Epithelial cell of prostate (primary cell): Measurements from ENCODE around the gene RAB6B.

Experiments used
- DNase-seq: peaks from one replicate; pipeline ENCODE4 v3.0.0-alpha.2; 2011; ENCODE audit warnings: low read depth, low spot score
- H3K27ac ChIP-seq: fragments of 450-650 bp; 2 replicates; pipeline ENCODE4 v1.5.1; 2017; ENCODE audit warnings: mild to moderate bottlenecking

RAB6B gene

GRCh38 chr3:133932009-133932408 is 36.3 kb upstream of the RAB6B start:
- no peak for DNase-seq
- no peak overlapping the region for H3K27ac ChIP-seq

DNA sequence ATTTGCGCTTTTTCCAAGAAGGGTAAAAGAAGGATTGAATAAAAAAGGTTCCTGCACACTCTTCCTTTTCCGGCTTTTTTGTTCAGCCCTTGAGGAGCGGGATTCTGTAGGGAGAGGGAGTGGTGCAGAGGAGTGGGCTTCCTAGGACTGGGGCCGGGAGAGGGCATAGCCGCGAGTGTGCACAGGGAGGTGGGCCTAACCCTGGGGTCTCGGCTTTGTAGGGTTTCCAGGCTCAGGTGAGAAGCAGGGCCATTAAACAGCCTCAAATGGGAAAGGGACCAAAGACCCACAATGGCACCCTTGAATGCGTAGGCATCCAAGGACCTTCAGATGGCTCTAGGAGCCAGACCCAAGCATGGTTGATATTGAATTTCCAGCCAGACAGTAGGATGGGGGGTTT is 35.4 kb upstream of the RAB6B start:
- DNase-seq, result no peak

GRCh38 chr3:133930341-133930933 is 34.8 kb upstream of the RAB6B start:
- DNase-seq, result peak; percentile 10

More for the DNA sequence above, 35.4 kb upstream of the RAB6B start:
- no peak overlapping the region for H3K27ac ChIP-seq

DNA sequence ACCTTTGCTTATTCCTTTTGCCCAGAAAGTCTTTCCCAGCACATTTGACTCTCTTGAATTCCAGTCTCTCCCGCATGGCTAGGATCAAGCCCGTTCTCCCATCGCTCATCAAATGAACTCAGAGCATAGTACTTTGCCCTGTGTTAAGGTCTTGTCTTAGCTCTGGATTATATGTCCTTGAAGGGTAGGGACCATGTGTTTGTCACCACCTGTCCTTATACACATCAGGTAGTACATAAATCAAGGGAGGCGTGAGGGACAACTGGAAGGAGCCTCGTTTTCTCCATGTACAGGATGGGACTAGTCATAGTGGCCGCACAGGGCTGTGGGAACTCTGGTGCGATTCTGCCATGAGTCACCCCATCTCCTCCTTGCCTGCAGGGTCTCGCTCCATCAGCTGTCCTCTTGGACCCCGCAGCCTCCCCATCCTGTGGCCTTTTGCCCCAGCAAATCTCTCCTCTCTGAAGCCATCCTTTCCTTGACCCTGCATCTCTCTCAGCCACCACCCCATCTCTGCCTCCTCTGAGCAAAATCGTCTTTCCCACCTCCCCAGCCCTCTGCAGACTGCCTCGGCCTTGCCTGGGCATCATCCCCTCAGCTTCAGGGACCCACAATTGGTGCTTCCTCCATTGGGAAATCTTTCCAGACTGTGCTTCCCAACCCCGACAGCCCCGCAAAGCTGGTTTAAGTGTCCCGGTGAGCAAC is 33.4 kb upstream of the RAB6B start:
- H3K27ac ChIP-seq, result no peak overlapping the region
- no peak for DNase-seq

More at GRCh38 chr3:133930341-133930933, 34.8 kb upstream of the RAB6B start:
- no peak overlapping the region for H3K27ac ChIP-seq

- DNase-seq, result no peak
- H3K27ac ChIP-seq, result no peak overlapping the region
Observed at GRCh38 chr3:133928136-133928893, 32.6 kb upstream of the RAB6B start.

DNA sequence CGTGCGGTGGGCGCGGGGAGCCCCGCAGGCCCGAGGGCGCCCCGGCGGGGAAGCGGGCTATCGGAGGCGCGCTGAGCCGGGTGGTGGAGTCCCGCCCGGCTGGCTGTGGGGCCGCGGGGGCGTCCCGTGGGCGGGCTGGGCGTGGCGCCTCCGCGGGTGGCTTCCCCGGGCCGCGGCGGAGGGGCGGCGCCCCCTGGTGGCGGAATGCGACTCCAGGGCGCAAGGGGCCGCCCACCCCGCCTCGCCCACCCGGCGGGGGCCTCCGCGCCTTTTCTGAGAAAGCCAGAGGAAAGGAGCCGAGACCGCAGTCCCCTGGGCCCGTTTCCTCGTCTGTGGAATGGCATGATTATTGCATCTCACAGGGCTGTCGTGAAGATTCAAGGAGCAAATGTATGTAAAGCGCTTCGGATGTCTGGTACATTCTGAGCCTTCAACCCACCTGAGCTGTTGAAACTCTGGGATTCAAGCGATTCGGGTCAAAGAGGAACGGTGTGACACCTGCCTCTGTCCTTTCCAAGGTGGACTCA is 31.9 kb upstream of the RAB6B start:
- H3K27ac ChIP-seq, result no peak overlapping the region
- no peak for DNase-seq

- H3K27ac ChIP-seq, result no peak overlapping the region
- DNase-seq, result no peak
Observed at GRCh38 chr3:133926736-133927539, 31.3 kb upstream of the RAB6B start.

- no peak for DNase-seq
- no peak overlapping the region for H3K27ac ChIP-seq
Observed at GRCh38 chr3:133925960-133926735, 30.5 kb upstream of the RAB6B start.

DNA sequence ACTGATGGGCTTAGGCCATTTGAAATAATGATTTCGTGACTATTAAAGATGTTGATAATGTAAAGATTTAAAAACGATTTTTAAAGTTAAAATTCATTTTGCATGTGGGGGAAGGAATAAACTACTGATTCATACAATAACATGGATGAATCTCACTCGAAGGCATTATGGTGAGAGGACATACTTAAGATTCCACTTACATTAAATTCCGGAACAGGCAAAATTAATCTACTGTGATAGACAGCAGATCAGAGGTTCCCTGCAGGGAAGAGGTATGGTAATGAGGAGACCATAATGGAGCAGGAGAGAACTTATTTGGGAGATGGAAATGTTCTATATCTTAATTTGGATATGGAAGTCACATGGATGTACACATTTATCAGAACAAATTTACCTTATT is 28.4 kb upstream of the RAB6B start:
- no peak for DNase-seq
- no peak overlapping the region for H3K27ac ChIP-seq

DNA sequence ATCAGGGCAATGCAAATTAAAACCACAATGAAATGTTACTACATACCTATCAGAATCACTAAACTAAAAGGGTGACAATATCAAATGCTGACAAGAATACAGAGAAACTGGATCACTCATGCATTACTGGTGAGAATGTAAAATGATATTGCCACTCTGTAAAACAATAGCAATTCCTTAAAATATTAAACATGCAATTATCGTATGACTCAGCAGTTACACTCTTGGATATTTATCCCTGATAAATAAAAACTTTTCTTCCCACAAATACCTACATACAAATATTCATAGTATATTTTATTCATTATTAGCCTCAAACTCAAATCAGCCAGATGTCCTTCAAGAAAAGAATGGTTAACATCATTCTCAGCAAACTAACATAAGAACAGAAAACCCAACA is 25.9 kb upstream of the RAB6B start:
- no peak for DNase-seq
- H3K27ac ChIP-seq, result no peak overlapping the region

DNA sequence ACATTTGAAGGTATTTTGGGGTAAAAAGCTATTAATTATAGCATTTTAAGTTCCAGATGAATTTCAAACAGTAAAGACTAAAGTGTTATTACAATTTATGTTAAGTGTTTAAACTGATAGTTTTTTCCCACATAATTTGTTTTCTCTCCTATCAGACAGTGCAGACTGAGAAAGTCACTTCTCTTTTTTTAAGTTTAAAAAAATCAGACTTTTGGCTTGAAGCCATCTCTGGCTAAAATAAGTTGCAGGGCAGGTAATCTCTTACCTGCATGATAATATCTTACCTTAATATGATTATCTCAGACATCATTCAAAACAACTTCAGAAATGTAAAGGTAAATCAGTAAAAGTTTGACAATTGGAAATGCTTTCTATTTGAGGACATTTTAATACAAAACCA is 21.5 kb upstream of the RAB6B start:
- no peak for DNase-seq
- no peak overlapping the region for H3K27ac ChIP-seq

GRCh38 chr3:133915685-133916658 is 20.3 kb upstream of the RAB6B start:
- H3K27ac ChIP-seq, result no peak overlapping the region
- DNase-seq, result no peak

GRCh38 chr3:133914839-133915600 is 19.3 kb upstream of the RAB6B start:
- DNase-seq, result no peak
- no peak overlapping the region for H3K27ac ChIP-seq

DNA sequence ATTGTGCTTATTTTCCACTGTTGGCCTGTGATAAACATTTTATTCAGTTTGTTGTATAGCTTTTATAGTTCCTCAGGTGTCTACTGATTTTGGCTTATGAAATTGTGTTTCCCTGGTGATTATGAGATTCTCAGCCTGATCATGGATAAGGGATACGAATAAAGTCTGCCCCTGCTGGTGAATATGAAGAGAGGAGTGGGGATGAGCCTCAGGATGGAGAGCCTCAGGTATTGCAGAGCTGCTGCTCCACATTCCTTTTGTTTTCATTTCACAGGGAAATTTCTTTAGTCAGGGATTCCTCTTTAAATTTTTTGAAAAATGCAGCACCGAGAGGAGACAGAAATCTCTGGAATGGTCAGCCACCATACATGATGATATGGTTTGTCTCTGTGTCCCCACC is 14.7 kb upstream of the RAB6B start:
- DNase-seq, result no peak
- H3K27ac ChIP-seq, result no peak overlapping the region

GRCh38 chr3:133905376-133905775 is 9.7 kb upstream of the RAB6B start:
- no peak for DNase-seq
- no peak overlapping the region for H3K27ac ChIP-seq

DNA sequence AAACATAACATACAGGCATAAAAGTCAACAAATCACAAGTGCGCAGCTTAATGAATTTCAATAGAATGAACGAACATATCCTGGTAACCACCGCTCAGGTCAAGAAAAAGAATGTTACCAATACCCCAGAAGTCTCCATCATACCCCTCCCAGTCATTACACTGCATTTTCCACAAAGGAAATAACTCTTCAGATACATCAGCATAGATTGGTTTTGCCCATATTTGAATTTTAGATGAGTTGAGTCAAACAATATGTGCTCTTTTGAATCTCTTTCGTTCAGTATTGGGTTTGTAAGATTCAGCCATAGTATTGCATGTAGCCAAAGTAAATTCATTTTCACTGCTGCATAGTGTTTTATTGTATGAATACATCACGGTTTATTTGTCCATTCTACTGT is 6.2 kb upstream of the RAB6B start:
- no peak overlapping the region for H3K27ac ChIP-seq
- DNase-seq, result no peak

DNA sequence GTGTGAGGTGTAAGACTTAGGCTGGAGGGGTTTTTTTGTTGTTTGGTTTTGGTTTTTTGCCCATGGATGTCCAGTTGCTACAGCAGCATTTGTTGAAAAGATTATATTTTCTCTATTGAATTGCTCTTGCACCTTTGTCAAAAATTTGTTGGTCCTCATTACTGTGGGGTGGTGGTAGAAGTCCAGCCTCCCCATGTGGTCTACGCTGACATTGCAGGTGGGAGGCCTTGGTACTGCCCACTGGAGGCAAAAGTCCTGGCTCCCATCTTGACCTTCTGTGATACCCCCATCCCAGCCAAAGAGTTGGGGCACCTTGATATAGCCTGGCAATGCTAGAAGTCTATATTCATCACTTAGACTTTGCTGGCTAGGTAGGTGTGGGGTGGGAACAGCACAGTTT is 5.4 kb upstream of the RAB6B start:
- no peak for DNase-seq
- no peak overlapping the region for H3K27ac ChIP-seq

DNA sequence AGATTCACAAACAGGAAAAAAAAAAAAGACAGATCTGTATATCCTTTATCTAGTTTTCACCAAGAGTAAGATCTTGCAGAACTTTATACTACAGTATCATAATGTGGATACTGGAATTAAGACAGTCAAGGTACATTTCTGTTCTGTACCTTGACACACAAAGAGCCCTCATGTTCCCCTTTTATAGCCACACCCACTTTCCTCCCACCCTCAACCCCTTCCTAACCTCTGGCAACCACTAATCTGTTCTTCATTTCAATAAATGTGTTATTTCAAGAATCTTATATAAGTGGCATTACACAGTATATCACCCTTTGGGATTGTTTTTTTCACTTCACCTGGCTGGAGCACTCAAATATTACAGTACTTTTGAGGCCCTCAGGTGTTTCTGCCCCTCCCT is 3.6 kb upstream of the RAB6B start:
- no peak for DNase-seq
- no peak overlapping the region for H3K27ac ChIP-seq
